LNCaP clone FGC (cell line): Measurements from ENCODE around the gene PPP1R14D.
A peak's percentile ranks its signal among the peaks of the same experiment; 100 is the strongest.

Experiments used
- DNase-seq: peaks from one replicate; pipeline ENCODE4 v3.0.0-alpha.2; 2011; ENCODE audit warnings: low read depth
- H3K4me3 ChIP-seq: 2 replicates; pipeline ENCODE4 v1.5.1; 2011; ENCODE audit warnings: mild to moderate bottlenecking, low read depth, low read length, control low read depth
- TF ChIP-seq, protein P1 (sequence below): IDR thresholded peaks from 2 replicates; pipeline ENCODE4 v1.5.1; 2012; ENCODE audit warnings: mild to moderate bottlenecking; ENCODE audit not compliant: control insufficient read depth, insufficient read depth; ENCODE audit errors: extremely low read depth

PPP1R14D gene

GRCh38 chr15:40807888-40808461 is 20.5 kb downstream of the PPP1R14D start:
- TF ChIP-seq, protein P1, sequence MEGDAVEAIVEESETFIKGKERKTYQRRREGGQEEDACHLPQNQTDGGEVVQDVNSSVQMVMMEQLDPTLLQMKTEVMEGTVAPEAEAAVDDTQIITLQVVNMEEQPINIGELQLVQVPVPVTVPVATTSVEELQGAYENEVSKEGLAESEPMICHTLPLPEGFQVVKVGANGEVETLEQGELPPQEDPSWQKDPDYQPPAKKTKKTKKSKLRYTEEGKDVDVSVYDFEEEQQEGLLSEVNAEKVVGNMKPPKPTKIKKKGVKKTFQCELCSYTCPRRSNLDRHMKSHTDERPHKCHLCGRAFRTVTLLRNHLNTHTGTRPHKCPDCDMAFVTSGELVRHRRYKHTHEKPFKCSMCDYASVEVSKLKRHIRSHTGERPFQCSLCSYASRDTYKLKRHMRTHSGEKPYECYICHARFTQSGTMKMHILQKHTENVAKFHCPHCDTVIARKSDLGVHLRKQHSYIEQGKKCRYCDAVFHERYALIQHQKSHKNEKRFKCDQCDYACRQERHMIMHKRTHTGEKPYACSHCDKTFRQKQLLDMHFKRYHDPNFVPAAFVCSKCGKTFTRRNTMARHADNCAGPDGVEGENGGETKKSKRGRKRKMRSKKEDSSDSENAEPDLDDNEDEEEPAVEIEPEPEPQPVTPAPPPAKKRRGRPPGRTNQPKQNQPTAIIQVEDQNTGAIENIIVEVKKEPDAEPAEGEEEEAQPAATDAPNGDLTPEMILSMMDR, result no peak
- H3K4me3 ChIP-seq, result peak overlapping the region; percentile 67
- no peak for DNase-seq

DNA sequence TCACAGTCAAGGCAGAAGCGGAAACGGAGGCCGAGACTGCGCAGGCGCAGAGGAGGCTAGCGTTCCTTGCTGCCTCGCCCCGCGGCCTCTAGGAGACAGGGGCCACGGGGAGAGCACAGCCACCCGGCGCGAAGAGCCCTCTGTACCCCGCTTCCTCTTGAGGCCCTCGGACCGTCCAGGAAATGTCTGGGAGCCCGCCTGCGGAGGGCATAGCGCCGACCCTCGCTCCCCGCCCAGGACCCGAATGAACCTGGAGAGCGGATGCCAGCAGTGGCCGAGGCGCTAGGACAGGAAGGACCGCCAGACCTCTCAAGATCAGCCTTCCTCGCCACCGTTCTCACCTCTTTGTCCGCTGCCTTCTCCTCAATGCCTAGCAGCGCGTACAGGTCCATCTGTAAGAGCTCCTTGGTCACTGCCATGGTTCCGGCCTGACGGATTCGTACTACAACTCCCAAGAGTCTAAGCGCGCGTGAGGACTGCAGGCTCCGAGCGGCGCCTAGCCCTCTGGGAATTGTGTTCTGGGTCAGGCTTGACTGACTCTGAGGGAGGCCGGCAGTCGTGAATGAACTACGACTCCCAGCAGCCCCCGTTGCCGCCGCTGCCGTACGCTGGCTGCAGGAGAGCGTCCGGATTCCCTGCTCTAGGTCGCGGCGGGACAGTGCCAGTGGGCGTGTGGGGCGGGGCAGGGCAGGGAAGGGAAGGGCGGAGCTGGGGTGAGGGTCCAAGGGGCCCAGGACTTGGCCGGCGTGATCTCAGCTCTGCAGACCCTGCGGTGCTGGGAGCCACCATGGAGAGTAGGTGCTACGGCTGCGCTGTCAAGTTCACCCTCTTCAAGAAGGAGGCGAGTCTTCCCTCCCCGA is 21.2 kb downstream of the PPP1R14D start, which contains the start of the genes DNAJC17 and ZFYVE19:
TSS of gene DNAJC17 (minus strand) at position 446 of the 860 bp plus-strand sequence. CDS start at position 419, 27 bp downstream.
TSS of gene ZFYVE19 (plus strand) at position 62 of the 860 bp plus-strand sequence. CDS start at position 563, 501 bp downstream.
- DNase-seq, result peak; percentile 96
- TF ChIP-seq, protein P1, result no peak
- peak within 1 kb of the TSS; percentile 67 for H3K4me3 ChIP-seq

GRCh38 chr15:40806672-40807027 is 21.9 kb downstream of the PPP1R14D start:
- no peak for DNase-seq
- H3K4me3 ChIP-seq, result peak overlapping the region; percentile 67
- TF ChIP-seq, protein P1, result no peak

GRCh38 chr15:40803688-40804087 is 24.8 kb downstream of the PPP1R14D start:
- TF ChIP-seq, protein P1, result no peak
- peak overlapping the region; percentile 27 for H3K4me3 ChIP-seq
- no peak for DNase-seq

DNA sequence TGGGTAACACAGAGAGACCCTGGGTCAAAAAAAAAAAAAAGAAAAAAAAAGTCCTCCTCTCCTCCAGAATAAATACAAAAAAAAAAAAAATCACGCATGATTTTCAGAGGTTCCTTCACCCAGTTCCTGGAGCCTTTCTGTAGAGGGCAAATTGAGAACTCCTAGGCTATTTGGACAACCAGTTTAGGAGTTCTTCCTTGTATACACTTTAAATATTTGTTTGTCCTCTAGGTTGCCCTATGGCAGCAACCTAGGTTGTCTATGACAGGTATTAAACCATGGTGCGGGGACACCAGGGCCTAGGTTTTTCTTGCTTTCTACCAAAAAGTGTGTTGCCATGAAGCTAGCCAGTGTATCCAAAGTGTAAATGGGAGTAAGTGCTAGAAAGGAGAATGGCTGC is 25.4 kb downstream of the PPP1R14D start:
- TF ChIP-seq, protein P1, result no peak
- H3K4me3 ChIP-seq, result peak overlapping the region; percentile 27
- DNase-seq, result peak; percentile 79

DNA sequence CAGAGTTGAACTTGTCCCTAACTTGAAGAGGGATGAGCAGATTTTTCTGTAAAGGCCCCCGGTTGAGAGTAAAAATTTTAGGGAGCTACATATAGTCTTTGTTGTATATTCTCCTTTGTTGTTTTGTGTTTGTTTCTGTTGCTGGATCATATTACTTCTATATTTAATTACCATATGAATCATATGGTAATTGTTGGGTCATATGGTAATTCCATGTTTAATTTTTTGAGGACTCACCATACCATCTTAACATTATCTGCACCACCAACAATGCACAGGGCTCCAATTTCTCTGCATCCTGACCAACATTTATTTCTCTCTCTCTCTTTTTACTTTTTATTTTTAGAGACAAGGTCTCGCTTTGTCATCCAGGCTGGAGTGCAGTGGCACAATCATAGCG is 29.0 kb downstream of the PPP1R14D start:
- DNase-seq, result no peak
- TF ChIP-seq, protein P1, result no peak
- no peak overlapping the region for H3K4me3 ChIP-seq
